Left lobe of liver (tissue), 2 donors: ENCODE measurements around the gene ZIC2. TPM values are rescaled to one million over a fixed set of nuclear protein-coding genes. Genes with fewer than 3 reads are reported as not detected.

Experiments
- ATAC-seq: fragments of 200-7000 bp; cut with Tn5 transposase; one replicate; pipeline ENCODE4 v1.9.1; 2020; ENCODE audit warnings: mild to moderate bottlenecking, moderate library complexity
- DNase-seq: peaks from one replicate; pipeline ENCODE4 v3.0.0-alpha.2; 2020; ENCODE audit warnings: low spot score
- total RNA-seq: library from RNA; stranded (reverse); gene quantifications from one replicate; pipeline ENCODE4 v1.2.1, GENCODE V29; 2021
- donor health status: DM: no; HTN: no; CAD: no; lungs with moderate emphysema.
- donor health status: DM: no; HTN: yes; CAD: no.

ZIC2 gene
- total RNA-seq, 1 donor from 2014 or later = 0.38 TPM

DNA sequence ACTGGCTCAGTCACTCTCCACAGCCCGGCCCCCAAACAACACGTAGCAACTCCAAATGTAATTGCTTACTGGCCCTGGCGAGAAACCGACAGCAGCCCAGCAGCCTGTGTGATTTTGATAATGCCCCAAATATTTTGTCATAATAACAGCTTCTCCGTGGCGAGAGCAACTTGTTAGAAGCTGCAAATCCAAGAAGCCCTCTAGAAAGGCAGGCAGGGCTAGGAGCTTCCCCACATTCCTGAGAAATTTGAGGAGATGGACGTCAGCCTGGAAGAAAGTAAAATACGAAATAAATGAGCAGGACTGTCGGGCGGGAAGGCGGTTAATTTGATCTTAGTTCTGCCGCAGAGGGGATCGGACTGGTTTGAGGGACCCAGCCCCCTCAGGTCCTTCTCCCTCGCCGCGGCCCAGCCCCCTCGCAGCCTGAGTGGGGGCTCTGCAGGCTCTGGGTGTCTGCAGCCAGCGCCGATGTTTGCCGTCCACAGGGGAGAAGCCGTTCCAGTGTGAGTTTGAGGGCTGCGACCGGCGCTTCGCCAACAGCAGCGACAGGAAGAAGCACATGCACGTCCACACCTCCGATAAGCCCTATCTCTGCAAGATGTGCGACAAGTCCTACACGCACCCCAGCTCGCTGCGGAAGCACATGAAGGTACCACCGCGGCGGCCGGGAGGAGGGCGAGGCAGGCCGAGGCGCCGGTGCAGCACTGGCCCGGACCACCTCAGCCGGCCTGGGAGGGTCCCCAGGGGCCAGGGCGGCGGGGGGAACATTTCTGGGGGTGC is 3.1 kb downstream of the ZIC2 start:
- ATAC-seq = no peak
- no peak for DNase-seq

DNA sequence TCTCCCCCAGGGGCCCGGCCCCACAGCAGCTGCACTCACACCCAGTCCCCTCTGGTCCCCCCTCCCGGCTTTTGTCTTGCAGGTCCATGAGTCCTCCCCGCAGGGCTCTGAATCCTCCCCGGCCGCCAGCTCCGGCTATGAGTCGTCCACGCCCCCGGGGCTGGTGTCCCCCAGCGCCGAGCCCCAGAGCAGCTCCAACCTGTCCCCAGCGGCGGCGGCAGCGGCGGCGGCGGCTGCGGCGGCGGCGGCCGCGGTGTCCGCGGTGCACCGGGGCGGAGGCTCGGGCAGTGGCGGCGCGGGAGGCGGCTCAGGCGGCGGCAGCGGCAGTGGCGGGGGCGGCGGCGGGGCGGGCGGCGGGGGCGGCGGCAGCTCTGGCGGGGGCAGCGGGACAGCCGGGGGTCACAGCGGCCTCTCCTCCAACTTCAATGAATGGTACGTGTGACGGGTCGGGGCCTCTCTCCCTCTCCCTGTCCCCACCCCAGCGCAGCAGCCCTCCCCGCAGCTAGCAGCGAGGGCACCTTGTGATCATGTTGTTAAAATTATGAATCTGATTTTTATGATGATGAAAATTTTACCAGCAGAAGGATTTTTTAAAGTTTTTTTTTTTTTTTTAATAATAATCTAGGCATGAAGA is 3.8 kb downstream of the ZIC2 start:
- no peak for DNase-seq
- no peak for ATAC-seq

DNA sequence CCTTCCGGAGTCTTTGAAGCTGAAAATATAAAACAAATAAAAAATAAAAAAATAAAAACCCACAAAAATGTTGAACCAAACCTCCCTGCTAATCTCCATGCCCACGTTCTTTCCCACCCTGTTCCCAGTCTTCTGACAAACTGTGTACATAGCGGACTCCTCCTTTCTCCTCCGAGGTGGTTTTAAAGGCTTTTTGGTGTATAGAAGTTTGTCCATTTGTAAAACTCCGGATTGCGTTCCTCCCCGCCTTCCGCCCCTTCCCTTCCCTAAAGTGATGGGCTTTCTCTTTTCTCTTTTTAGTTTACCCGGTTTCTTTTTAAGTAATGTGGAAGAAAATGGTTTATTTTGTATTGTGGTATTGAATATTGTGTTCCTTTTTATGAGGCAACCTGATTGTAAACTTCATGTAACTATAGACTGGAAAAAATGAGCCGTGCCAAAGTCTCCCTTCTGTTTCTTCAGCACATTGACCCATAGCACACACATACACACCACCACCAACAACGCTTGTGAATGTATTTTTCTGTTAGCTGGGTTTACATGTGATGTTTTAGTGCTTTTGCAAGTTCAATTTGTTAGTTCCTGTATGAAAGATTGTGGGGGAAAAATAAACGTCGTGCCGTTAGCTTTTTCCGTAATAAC is 4.4 kb downstream of the ZIC2 start:
- DNase-seq (no peak), ATAC-seq (no peak)

DNA sequence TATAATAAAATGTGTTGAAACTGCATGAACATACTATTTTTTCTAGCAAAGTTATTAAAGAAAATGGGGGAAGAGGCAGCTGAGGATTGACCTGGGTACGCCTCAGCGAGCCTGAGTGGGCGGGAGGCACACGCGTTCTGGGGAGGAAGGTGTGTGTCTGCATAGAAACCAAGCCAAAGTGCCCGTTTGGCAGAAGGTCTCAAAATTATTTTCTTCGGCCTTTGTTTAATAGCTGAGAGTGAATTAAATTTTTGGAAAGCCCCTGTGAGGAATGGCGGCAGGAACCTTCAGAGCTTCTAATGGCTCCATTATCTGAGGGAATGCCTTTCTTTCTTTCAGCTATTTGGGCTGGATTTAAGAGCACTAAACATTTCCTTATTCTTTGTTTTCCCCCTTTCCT is 5.2 kb downstream of the ZIC2 start:
- ATAC-seq (no peak), DNase-seq (no peak)

DNA sequence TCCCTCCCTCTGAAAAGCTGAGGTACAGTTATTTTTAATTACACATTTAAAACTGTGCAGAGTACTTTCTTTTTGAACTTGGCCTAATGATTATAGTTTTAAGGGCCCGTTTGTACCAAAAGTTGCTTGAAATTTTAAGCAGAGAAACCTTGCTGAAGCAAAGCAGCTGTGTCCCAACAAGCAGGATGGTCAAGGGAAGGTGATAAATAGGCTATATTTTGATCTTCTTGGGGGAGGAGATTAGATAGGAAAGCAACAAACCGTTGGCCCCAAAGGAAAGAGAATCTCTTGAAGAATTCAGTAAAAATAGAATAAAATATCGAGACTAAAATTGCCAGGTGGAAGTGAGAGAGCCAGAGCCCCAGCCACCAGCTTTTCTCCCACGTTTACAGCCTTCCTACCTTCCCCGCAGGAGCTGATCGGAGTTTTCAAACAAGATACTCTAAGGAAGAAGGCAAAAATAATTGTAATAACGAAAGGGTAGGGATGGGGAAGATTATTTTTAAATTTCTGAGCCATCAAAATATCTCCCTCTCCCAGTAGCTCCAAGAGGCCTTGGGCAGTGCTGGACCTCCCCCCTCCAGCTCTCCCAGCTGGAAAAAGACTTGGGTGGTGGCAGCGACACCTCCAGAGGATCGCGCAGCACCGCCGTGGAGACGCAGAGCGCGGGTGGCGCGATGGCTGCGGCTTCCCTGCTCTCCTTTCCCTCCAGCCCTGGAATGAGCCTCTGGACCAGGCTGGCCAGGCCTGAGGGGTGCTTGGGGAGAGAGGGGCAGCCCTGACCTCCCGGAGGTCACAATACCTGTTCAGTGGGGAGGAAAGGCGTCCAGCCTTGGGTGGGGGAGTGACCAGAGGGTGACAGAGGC is 5.8 kb downstream of the ZIC2 start:
- DNase-seq = no peak
- no peak for ATAC-seq

DNA sequence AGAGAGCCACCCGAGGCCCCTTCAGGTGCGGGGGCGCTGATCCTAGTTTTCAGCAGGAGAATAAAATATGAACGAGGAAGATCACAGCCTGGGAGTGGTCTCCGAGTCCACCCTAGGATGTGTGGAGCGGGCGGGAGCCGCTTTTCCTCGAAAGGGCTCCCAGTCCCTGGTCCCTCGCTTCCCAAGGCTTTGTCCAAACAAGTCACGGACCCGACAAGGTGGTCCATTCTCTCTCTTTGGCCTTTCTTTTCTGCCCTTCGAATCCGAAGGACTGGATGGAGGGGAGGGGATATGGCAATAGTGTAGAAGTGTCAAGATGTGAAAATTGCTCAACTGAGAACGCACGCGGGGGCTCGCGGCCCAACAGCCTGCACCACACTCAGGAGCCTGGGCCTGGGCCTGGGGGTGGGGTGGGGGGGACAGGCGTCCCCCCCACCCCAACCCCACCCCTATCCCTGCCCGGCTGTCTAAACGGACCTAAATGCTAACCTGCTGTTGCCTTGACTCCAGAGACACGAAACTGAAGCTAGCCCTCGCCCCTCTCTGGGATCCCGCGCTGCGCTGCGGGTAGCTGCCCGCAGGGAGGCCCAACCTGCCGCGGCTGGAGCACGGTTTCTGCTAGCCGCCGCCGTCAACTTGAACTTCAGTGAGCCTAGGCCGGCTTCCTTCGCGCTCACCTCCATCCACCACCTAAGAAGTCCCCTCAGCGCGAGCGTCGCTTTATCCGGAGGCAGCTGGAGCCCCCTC is 7.1 kb downstream of the ZIC2 start:
- ATAC-seq (no peak), DNase-seq (no peak)

DNA sequence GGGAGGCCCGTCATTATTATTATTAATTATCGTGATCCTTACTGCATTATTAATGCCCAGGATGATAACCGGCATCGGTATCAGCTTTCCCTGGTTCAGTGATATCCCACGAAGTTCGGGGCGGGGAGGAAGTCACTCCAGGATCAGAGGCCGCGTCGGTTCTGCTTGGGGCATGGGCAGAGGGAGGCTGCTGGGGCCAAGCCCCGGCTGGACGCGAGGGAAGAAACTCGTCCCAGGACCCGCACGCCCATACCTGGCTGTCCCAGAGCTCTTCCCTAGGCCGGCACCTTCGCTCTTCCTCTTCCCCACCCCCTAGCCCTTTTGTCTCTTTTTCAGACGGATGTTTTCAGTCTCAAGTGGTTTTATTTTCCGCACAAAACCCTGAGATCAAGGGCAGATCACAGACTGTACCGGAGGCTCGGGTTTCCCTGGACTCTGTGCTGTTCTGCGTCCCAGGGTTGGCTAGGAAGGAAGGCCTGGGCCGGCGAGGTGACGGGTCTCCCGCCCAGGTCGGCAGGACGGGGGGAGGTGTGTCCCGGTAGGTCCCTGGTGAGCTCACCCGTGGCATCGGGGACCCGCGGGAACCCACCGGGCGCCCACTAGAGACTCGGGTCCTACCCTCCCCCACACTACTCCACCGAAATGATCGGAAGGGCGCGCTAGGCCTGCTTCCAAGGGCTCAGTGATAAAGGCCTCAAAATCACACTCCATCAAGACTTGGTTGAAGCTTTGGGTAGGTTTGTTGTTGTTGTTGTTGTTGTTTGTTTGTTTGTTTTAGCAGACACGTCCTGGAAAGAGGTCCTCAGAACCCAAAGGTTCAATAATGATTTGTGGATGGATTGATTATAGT is 7.9 kb downstream of the ZIC2 start:
- no peak for DNase-seq
- ATAC-seq = peak; percentile 23

DNA sequence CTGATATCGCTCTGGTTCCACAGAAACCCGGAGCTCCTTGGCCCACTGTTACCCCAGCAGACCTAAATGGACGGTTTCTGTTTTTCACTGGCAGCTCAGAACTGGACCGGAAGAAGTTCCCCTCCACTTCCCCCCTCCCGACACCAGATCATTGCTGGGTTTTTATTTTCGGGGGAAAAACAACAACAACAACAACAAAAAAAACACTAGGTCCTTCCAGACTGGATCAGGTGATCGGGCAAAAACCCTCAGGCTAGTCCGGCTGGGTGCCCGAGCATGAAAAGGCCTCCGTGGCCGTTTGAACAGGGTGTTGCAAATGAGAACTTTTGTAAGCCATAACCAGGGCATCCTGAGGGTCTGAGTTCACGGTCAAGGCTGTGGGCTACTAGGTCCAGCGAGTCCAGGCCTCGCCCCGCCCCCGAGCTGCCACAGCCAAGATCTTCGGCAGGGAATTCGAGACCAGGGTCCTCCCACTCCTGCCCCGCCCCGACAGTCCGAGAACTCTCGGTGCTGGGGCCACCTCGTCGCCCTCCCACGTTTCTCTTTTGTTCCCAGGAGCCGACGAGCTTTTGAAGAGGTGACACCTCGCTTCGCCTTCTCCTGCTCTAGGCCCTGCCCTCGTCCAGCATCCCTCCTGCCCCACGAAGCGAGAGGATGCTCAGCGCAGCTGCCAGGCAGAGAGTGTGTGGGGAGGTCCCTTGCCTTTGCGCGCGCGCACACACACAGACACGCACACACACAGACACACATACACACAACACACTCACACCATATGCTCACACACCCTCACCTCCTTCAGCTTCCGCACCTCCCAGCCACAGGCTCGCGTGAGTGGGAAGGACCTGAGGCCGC is 8.8 kb downstream of the ZIC2 start:
- peak; percentile 24 for ATAC-seq
- DNase-seq = no peak

DNA sequence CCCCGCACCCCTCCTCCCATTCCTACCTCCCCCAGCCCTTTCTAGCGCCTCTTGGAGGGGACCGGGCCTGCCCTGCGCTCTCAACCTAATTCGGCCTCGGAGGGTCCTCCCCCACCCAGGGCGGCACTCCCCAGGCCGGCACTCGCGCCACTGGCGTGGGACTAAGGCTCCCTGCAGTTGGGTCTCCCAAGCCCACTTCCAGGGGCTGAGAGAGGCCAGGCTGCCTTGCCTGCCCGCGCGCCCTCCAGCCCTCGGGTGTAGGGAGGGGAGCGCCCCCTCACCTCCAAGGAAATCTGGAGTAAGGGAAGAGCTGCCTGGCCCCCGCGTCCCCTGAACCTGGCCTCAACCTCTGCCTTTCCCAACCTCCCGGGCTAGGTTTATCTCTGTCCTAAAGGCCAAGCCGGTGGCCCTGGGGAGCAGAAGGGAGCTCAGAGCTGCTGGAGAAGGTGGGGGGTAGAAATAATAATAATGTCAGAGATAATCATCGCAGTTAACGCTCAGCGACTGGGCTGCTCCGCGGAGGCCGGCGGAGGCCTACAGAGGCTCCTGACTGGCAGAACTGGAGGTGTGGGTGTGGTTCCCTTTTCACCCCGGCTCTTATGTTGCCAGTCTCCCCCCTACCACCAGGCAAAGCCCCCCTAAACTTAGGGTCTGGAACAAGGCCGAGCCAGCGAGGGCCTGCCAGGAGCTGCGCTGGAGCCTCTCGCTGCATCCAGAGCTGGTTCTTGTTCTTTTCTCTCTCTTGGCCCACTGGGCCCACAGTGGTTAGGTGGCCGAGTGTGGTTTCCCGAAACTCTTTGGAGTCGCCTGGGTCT is 9.6 kb downstream of the ZIC2 start:
- DNase-seq = no peak
- ATAC-seq = no peak

DNA sequence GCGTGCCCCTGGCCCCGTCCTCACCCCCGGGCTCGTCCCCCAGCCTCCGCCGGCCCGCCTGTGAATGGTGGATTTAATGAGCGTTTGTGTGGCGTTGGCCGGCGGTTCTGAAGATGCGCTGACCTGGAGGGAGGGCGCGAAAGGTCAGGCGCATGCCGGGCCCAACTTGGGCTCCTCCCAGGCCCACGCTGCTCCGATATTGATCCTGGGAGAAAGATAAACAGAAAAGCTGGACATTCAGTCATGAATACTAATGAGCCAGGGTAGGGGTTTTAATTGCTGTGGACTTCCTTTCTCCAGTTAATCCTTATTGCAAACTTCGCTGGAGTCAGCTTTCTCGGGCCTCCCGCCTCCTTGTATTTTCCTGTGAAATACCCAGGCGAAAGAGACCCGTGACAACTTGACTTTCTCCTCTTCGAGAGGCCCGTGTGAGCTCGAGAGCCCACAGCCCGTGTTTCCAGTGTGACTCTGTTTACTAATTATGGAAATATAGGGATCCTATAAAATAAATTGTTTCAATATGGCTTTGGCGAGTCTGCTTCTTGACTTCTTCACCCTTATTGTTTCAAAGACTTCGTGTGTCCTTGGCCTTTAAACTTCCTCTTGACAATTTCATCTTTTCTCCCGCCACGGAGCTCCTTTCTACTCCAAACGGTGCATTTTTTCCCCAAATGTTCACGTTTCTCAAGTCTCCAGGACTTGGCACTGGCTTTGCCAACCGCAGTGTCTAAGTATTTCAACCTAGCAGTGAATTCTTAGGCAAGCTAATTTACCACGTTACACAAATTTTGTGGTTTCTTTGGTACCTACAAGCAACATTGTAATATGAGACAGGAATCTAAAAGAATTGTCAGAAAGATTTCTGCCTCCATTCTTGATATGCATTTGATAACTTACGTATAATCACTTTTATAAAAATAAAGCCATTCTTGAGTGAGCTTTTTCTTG is 10.5 kb downstream of the ZIC2 start:
- ATAC-seq (no peak), DNase-seq (no peak)

DNA sequence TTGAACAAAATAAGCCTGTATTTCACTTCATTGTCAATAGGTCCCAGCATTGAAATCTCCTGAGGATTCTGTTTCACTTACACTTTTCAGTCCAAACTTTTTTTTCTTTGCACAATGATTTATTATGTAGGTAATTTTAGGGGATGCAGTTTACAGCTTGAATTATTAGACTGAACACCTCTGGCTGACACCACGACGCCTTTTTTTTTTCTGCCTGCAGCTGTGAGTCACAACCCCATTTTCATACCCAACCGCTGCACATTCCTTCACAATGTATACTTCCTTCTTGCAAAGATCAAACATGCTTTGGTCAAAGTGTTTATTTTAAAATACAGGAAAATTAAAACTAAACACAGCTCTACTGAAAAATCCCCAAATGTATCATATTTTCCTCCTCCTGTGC is 11.4 kb downstream of the ZIC2 start:
- ATAC-seq = no peak
- no peak for DNase-seq

DNA sequence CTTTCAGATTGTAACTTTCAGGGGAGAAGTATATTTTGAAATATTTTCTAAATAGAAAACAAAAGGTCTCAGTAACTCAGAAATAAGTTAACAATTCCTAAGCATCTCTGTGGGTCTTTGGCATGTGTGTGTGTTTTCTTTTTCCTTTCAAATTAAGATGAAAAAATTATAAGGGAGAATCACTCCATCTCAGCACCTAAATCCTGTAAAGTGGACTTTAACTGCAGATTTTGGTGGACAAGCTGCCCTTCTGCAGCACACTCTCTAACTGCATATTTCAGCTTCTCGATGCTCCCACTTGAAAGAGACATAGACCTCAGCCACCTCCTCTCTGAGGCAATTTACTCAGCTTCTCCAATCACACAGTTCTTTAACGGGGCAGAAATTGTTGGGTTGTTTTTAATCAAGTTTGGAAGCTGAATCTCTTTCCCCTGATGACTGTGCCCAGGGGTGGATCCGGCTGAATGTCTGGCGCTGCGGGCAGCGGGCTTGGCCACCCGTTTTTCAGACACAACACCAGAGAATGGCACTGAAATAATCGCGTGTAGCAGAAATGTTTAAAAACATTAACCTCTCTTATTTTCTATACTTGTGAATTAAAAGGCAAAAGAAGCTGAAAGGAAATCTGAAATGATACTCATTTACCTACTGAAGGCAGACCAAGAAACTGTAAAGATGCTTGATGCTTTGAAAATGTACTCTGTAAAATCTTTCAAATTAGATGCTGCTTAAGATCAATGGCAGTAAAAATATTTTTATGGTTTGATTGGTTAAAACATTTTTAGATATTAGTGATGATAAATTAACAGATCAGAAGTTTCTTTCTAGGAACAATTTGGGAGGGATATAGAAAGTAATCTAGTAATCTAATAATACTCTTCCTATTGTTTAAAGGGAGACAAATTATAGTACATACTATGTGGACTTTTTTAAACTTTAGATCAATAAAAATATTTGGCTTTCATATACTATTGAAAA is 12.4 kb downstream of the ZIC2 start:
- ATAC-seq (no peak), DNase-seq (no peak)

DNA sequence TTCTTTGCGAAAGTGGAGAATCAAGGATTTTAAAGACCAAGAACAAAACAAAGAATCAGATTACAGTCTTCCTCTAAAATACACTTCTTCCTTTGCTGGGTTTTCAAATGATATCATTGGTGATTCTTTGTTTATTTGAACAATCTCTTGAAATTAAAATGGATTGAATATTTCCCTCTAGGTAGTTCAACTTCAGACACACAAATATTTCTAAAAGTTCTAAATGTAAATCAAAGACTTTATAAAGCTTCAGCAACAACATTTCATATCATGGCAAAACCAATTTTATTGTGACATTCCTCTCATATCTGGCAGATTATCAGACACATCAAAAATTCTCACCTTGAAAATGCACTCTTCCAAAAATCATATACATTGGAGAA is 13.0 kb downstream of the ZIC2 start:
- ATAC-seq = no peak
- no peak for DNase-seq

DNA sequence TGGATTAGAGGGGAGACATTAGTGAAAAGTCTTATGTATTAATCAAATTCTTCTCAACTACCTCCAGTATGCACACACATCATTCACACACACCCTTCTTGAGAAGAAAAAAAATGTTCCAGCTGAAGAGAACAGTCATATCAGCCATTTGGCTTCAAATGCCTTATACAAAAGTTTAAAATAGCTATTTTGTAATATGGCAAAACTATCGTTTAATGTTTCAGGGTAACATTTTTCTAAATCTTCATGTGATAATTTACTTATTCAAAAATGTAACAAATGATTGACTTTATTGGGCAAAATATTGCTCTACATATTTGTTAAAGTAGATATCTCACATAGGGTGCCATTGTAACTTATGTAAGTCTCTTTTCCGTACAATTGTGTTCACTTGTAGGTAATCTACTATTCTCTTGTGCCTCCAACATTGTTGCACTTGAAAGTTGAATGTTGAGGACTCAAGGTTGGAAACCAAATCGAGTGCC is 13.6 kb downstream of the ZIC2 start:
- DNase-seq (no peak), ATAC-seq (no peak)

DNA sequence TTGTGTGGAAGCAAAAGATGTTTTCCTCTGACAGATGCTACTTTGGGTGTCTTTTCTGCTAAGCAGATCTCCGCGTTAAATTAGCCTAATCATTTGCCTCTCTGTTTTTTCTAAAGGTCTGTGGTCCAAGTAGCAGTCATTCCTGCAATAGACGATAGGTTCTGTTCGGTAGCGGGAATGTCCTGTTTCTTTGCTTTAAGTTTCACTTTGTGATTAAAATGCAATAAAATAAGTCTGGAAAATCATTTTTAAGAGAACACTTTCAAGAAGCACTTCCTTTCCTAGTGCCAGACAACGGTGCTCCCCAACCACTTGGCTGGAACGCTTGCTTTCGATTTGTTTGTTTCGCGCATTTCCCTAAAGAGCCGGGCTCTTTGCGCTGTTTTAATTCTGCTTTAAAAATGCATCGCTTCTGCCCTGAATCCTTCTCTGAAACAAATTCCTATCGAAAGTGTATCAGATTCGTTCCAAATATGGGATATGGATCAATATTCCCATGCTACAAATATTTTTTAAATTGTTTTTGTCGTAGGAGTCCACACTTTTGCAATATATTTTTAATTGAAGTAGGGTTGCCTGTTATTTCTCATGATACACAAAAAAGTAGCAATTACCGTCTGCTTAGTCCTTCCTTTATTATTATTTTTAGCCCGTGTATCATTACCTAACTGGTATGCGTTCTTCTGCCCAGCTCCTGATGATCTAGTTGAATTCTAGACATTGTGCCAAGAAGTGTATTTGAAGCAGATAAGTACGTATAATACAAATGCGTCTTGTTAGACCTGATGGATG is 14.2 kb downstream of the ZIC2 start:
- ATAC-seq (no peak), DNase-seq (no peak)
